GDM1 (cell line): ENCODE measurements around the gene MCM5.
"Not testable (repeated sequence)": the region's sequence is repeated elsewhere in the genome, so short reads cannot be mapped to it uniquely, and the experiment has no call there.

Experiments
- DNase-seq: peaks from one replicate; lab custom pipeline; 2025; lab: John Stamatoyannopoulos, UW

MCM5 gene

GRCh38 chr22:35399678-35400500 lies at the start of gene MCM5:
Gene MCM5, plus strand, starts transcription at chr22:35400140. Its CDS starts 299 bp downstream, at chr22:35400439.
- DNase-seq = peak; percentile 95

GRCh38 chr22:35350539-35351503 lies 49.1 kb upstream of the MCM5 start:
- peak; percentile 72 for DNase-seq

GRCh38 chr22:35352214-35353111 lies 47.5 kb upstream of the MCM5 start:
- no peak for DNase-seq

- DNase-seq = no peak
Measured at GRCh38 chr22:35353318-35353717, 46.6 kb upstream of the MCM5 start.

- no peak for DNase-seq
Measured at GRCh38 chr22:35354068-35354467, 45.9 kb upstream of the MCM5 start.

GRCh38 chr22:35357883-35358621 lies 41.9 kb upstream of the MCM5 start:
- DNase-seq = no peak

- DNase-seq = no peak
Measured at GRCh38 chr22:35359380-35360065, 40.4 kb upstream of the MCM5 start.

- no peak for DNase-seq
Measured at GRCh38 chr22:35361001-35361558, 38.9 kb upstream of the MCM5 start.

GRCh38 chr22:35363566-35364086 lies 36.3 kb upstream of the MCM5 start:
- DNase-seq = no peak

GRCh38 chr22:35364230-35364629 lies 35.7 kb upstream of the MCM5 start:
- DNase-seq = not testable (repeated sequence)

GRCh38 chr22:35367331-35367886 lies 32.5 kb upstream of the MCM5 start:
- no peak for DNase-seq

- DNase-seq = no peak
Measured at GRCh38 chr22:35368386-35368785, 31.6 kb upstream of the MCM5 start.

- no peak for DNase-seq
Measured at GRCh38 chr22:35369996-35370395, 29.9 kb upstream of the MCM5 start.

- no peak for DNase-seq
Measured at GRCh38 chr22:35373781-35374180, 26.2 kb upstream of the MCM5 start.

GRCh38 chr22:35375031-35375430 lies 24.9 kb upstream of the MCM5 start:
- peak; percentile 29 for DNase-seq

GRCh38 chr22:35375526-35375925 lies 24.4 kb upstream of the MCM5 start:
- DNase-seq = no peak

- DNase-seq = peak; percentile 93
Measured at GRCh38 chr22:35376728-35377472, 23.0 kb upstream of the MCM5 start.

GRCh38 chr22:35377735-35378134 lies 22.2 kb upstream of the MCM5 start:
- no peak for DNase-seq

- DNase-seq = no peak
Measured at GRCh38 chr22:35378621-35379020, 21.3 kb upstream of the MCM5 start.
